WTC11 (cell line): Measurements from ENCODE around the gene ANKK1. TPM values are rescaled to one million over a fixed set of nuclear protein-coding genes. Genes with fewer than 3 reads are reported as not detected.

Experiments used
- ATAC-seq: fragments of 200-7000 bp; cut with Tn5 transposase; 2 replicates; pipeline ENCODE4 v1.10.0; 2021; ENCODE audit warnings: mild to moderate bottlenecking, moderate library complexity
- CTCF ChIA-PET: fragments of 300-600 bp; sonication (Branson Sonifier 250); formaldehyde crosslinking; loops from one replicate; lab custom pipeline; 2021; ENCODE audit warnings: antibody characterized with exemption; lab: Charles Lee
- POLR2A ChIA-PET: fragments of 350-600 bp; sonication (Branson Sonifier 250); formaldehyde crosslinking; loops from one replicate; lab custom pipeline; 2021; ENCODE audit warnings: antibody characterized with exemption; lab: Charles Lee
- DNase-seq: peaks from one replicate; pipeline ENCODE4 v3.0.0; 2021; ENCODE audit warnings: low spot score
- H3K27ac Mint-ChIP-seq: 2 replicates; pipeline ENCODE4 v1.8.0; 2021; ENCODE audit warnings: mixed read lengths
- H3K27me3 Mint-ChIP-seq: 2 replicates; pipeline ENCODE4 v1.8.0; 2021; ENCODE audit warnings: low read depth, mild to moderate bottlenecking, moderate library complexity, mixed read lengths
- H3K36me3 Mint-ChIP-seq: 2 replicates; pipeline ENCODE4 v1.8.0; 2021; ENCODE audit warnings: mixed read lengths
- H3K4me1 Mint-ChIP-seq: 2 replicates; pipeline ENCODE4 v1.8.0; 2022; ENCODE audit warnings: mixed read lengths
- H3K4me3 Mint-ChIP-seq: 2 replicates; pipeline ENCODE4 v1.8.0; 2021; ENCODE audit warnings: mild to moderate bottlenecking, moderate library complexity, mixed read lengths
- H3K9me3 Mint-ChIP-seq: 2 replicates; pipeline ENCODE4 v1.8.0; 2021; ENCODE audit warnings: mixed read lengths
- EMX1 ChIP-seq: fragments of 250-450 bp; sonication (Bioruptor Pico); IDR thresholded peaks from 2 replicates; pipeline ENCODE4 v1.8.0; 2021; ENCODE audit warnings: mild to moderate bottlenecking
- FOXJ3 ChIP-seq: sonication (generic); formaldehyde crosslinking; IDR thresholded peaks from 2 replicates; pipeline ENCODE4 v1.9.0; 2021; ENCODE audit warnings: missing genetic modification reagents, mild to moderate bottlenecking, borderline replicate concordance
- KAT7 ChIP-seq: sonication (generic); formaldehyde crosslinking; IDR thresholded peaks from 2 replicates; pipeline ENCODE4 v1.8.1; 2023; ENCODE audit warnings: missing genetic modification reagents, mild to moderate bottlenecking, borderline replicate concordance
- NR1H2 ChIP-seq: sonication (generic); formaldehyde crosslinking; IDR thresholded peaks from 2 replicates; pipeline ENCODE4 v1.9.0; 2021; ENCODE audit warnings: mild to moderate bottlenecking, moderate library complexity, missing genetic modification reagents
- NR3C1 ChIP-seq: sonication (generic); formaldehyde crosslinking; conservative IDR thresholded peaks from 2 replicates; pipeline ENCODE4 v1.8.1; 2023; ENCODE audit warnings: low read depth, mild to moderate bottlenecking, missing genetic modification reagents
- TP53 ChIP-seq: sonication (generic); formaldehyde crosslinking; IDR thresholded peaks from 2 replicates; pipeline ENCODE4 v1.8.1; 2023; ENCODE audit warnings: mild to moderate bottlenecking, missing genetic modification reagents
- ZNF232 ChIP-seq: sonication (generic); formaldehyde crosslinking; IDR thresholded peaks from 2 replicates; pipeline ENCODE4 v1.8.0; 2022; ENCODE audit warnings: mild to moderate bottlenecking, missing genetic modification reagents
- ZNF263 ChIP-seq: sonication (generic); formaldehyde crosslinking; IDR thresholded peaks from 2 replicates; pipeline ENCODE4 v1.8.1; 2022; ENCODE audit warnings: low read depth, mild to moderate bottlenecking, moderate library complexity, missing genetic modification reagents
- ZNF396 ChIP-seq: fragments of 250-450 bp; sonication (Bioruptor Pico); IDR thresholded peaks from 2 replicates; pipeline ENCODE4 v1.8.0; 2021; ENCODE audit warnings: mild to moderate bottlenecking, moderate library complexity, borderline replicate concordance
- total RNA-seq: library from RNA; stranded (reverse); gene quantifications from 3 replicates; pipeline ENCODE4 v1.2.3, GENCODE V29; 2021
- TF ChIP-seq, protein P1 (sequence below): sonication (generic); formaldehyde crosslinking; IDR thresholded peaks from 2 replicates; pipeline ENCODE4 v1.8.0; 2023; ENCODE audit warnings: mild to moderate bottlenecking, missing genetic modification reagents
- TF ChIP-seq, protein P2 (sequence below): fragments of 250-450 bp; sonication (Bioruptor Pico); conservative IDR thresholded peaks from 2 replicates; pipeline ENCODE4 v1.9.0; 2021; ENCODE audit warnings: mild to moderate bottlenecking
- TF ChIP-seq, protein P3 (sequence below): fragments of 250-450 bp; sonication (Bioruptor Pico); IDR thresholded peaks from 2 replicates; pipeline ENCODE4 v1.9.0; 2021; ENCODE audit warnings: mild to moderate bottlenecking
- TF ChIP-seq, protein P4 (sequence below): sonication (generic); formaldehyde crosslinking; IDR thresholded peaks from 2 replicates; pipeline ENCODE4 v1.8.1; 2022; ENCODE audit warnings: missing genetic modification reagents, borderline replicate concordance
- TF ChIP-seq, protein P5 (sequence below): sonication (generic); formaldehyde crosslinking; IDR thresholded peaks from 2 replicates; pipeline ENCODE4 v1.8.1; 2023; ENCODE audit warnings: mild to moderate bottlenecking, missing genetic modification reagents, borderline replicate concordance
- TF ChIP-seq, protein P6 (sequence below): sonication (generic); formaldehyde crosslinking; IDR thresholded peaks from 2 replicates; pipeline ENCODE4 v1.8.0; 2022; ENCODE audit warnings: mild to moderate bottlenecking, missing genetic modification reagents
- TF ChIP-seq, protein P7 (sequence below): sonication (generic); formaldehyde crosslinking; conservative IDR thresholded peaks from 2 replicates; pipeline ENCODE4 v1.8.1; 2023; ENCODE audit warnings: mild to moderate bottlenecking, low read depth, missing genetic modification reagents, moderate library complexity

ANKK1 gene
- total RNA-seq, 1 experiment from 2014 or later, result 0.15 TPM

DNA sequence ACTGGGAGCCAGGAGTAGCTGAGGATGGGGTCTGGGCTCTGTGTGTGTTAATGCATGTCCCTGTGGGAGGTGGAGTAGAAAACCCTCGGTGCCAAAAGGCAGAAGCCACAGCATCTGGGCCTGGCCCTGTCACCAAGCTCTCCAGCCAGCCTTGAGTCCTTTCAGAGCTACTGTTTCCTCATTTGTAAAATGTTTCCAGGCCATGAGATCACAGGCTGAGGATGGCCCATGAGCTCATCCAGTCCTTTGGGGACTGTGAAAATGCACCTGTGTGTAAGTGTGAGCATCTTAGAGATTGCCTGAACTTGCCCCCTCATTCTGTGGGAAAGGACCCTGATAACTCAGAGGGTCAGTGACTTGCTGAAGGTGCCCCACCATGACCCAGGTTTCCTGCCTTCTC lies 9.1 kb downstream of the ANKK1 start:
- CTCF ChIA-PET, result no interaction called here
- no peak overlapping the region for H3K4me3 Mint-ChIP-seq
- no peak for TF ChIP-seq ZNF232
- TF ChIP-seq EMX1, result no peak
- TF ChIP-seq ZNF396 (CRISPR knock-in tag), result no peak
- TF ChIP-seq, protein P1, sequence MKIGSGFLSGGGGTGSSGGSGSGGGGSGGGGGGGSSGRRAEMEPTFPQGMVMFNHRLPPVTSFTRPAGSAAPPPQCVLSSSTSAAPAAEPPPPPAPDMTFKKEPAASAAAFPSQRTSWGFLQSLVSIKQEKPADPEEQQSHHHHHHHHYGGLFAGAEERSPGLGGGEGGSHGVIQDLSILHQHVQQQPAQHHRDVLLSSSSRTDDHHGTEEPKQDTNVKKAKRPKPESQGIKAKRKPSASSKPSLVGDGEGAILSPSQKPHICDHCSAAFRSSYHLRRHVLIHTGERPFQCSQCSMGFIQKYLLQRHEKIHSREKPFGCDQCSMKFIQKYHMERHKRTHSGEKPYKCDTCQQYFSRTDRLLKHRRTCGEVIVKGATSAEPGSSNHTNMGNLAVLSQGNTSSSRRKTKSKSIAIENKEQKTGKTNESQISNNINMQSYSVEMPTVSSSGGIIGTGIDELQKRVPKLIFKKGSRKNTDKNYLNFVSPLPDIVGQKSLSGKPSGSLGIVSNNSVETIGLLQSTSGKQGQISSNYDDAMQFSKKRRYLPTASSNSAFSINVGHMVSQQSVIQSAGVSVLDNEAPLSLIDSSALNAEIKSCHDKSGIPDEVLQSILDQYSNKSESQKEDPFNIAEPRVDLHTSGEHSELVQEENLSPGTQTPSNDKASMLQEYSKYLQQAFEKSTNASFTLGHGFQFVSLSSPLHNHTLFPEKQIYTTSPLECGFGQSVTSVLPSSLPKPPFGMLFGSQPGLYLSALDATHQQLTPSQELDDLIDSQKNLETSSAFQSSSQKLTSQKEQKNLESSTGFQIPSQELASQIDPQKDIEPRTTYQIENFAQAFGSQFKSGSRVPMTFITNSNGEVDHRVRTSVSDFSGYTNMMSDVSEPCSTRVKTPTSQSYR (CRISPR knock-in tag), result no peak
- TF ChIP-seq, protein P2, sequence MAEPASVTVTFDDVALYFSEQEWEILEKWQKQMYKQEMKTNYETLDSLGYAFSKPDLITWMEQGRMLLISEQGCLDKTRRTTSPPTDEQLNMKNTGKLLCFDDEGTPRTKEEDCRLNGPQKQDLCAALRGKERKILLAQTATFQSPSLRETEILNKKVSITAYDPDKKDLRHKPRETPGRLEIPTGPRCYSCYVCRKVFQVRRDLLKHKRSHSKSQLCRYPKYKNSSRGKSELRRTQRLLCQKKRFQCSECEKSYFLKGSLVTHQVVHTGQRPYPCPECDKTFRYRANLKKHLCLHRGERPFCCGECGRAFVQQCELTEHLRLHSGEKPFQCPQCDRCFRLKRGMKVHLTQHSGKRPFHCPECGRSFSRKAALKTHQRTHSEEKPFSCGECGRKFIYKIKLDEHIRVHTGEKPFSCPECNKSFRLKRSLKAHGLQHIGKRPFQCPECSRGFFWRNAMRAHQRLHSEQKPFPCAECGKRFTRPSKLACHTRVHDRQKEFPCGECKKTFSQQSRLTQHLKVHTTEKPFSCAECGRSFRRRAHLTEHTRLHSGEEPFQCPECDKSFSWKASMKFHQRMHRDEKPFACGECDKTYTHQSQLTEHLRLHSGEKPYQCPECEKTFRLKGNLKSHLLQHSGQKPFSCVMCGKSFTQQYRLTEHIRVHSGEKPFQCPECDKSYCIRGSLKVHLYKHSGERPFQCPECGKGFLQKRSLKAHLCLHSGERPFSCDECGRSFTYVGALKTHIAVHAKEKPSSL (CRISPR knock-in tag), result no peak
- TF ChIP-seq, protein P3, sequence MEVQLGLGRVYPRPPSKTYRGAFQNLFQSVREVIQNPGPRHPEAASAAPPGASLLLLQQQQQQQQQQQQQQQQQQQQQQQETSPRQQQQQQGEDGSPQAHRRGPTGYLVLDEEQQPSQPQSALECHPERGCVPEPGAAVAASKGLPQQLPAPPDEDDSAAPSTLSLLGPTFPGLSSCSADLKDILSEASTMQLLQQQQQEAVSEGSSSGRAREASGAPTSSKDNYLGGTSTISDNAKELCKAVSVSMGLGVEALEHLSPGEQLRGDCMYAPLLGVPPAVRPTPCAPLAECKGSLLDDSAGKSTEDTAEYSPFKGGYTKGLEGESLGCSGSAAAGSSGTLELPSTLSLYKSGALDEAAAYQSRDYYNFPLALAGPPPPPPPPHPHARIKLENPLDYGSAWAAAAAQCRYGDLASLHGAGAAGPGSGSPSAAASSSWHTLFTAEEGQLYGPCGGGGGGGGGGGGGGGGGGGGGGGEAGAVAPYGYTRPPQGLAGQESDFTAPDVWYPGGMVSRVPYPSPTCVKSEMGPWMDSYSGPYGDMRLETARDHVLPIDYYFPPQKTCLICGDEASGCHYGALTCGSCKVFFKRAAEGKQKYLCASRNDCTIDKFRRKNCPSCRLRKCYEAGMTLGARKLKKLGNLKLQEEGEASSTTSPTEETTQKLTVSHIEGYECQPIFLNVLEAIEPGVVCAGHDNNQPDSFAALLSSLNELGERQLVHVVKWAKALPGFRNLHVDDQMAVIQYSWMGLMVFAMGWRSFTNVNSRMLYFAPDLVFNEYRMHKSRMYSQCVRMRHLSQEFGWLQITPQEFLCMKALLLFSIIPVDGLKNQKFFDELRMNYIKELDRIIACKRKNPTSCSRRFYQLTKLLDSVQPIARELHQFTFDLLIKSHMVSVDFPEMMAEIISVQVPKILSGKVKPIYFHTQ, result no peak
- TF ChIP-seq TP53, result no peak
- TF ChIP-seq, protein P4, sequence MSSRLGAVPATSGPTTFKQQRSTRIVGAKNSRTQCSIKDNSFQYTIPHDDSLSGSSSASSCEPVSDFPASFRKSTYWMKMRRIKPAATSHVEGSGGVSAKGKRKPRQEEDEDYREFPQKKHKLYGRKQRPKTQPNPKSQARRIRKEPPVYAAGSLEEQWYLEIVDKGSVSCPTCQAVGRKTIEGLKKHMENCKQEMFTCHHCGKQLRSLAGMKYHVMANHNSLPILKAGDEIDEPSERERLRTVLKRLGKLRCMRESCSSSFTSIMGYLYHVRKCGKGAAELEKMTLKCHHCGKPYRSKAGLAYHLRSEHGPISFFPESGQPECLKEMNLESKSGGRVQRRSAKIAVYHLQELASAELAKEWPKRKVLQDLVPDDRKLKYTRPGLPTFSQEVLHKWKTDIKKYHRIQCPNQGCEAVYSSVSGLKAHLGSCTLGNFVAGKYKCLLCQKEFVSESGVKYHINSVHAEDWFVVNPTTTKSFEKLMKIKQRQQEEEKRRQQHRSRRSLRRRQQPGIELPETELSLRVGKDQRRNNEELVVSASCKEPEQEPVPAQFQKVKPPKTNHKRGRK (CRISPR knock-in tag), result no peak
- TF ChIP-seq, protein P5, sequence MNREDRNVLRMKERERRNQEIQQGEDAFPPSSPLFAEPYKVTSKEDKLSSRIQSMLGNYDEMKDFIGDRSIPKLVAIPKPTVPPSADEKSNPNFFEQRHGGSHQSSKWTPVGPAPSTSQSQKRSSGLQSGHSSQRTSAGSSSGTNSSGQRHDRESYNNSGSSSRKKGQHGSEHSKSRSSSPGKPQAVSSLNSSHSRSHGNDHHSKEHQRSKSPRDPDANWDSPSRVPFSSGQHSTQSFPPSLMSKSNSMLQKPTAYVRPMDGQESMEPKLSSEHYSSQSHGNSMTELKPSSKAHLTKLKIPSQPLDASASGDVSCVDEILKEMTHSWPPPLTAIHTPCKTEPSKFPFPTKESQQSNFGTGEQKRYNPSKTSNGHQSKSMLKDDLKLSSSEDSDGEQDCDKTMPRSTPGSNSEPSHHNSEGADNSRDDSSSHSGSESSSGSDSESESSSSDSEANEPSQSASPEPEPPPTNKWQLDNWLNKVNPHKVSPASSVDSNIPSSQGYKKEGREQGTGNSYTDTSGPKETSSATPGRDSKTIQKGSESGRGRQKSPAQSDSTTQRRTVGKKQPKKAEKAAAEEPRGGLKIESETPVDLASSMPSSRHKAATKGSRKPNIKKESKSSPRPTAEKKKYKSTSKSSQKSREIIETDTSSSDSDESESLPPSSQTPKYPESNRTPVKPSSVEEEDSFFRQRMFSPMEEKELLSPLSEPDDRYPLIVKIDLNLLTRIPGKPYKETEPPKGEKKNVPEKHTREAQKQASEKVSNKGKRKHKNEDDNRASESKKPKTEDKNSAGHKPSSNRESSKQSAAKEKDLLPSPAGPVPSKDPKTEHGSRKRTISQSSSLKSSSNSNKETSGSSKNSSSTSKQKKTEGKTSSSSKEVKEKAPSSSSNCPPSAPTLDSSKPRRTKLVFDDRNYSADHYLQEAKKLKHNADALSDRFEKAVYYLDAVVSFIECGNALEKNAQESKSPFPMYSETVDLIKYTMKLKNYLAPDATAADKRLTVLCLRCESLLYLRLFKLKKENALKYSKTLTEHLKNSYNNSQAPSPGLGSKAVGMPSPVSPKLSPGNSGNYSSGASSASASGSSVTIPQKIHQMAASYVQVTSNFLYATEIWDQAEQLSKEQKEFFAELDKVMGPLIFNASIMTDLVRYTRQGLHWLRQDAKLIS, result no peak
- no peak for TF ChIP-seq NR1H2 (CRISPR knock-in tag)
- TF ChIP-seq KAT7, result no peak
- TF ChIP-seq, all 79 proteins: peak for 0
- Mint-ChIP-seq H3K27me3 (no peaks in the 10 kb centered on the region; the same call in none of the 2 replicates), H3K9me3 (no peaks in the 10 kb centered on the region), H3K36me3 (no peaks in the 10 kb centered on the region), H3K27ac (no peak overlapping the region), H3K4me1 (no peaks in the 10 kb centered on the region)
- POLR2A ChIA-PET, result no interaction called here
- ATAC-seq (no peak), DNase-seq (no peak)

DNA sequence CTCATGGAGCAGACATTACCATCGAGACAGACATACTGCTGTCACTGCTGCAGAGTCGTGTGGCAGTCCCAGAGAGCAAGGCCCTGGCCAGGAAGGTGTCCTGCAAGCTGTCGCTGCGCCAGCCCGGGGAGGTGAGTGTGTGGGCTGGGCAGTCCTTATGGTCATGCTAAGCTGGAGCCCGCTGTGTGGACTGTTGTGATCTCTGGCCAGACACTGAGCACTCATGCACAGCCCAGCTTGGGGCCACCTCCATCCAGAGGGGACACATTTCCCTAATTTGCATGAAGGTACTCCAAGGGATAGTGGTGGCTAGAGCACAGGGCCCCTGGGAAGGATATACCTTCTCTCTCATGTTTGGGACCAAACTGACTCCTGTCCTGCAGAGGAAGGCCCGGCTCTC lies 9.6 kb downstream of the ANKK1 start:
- no peaks in the 10 kb centered on the region for H3K9me3 Mint-ChIP-seq
- ChIA-PET CTCF (interaction anchor here (1.2 kb wide), 1 partner anchor 60 kb away, joined by 3 read pairs; no protein-coding TSS in a partner anchor), POLR2A (no interaction called here)
- no peaks in the 10 kb centered on the region for H3K36me3 Mint-ChIP-seq
- ATAC-seq (no peak), DNase-seq (no peak)
- H3K4me1 Mint-ChIP-seq, result no peaks in the 10 kb centered on the region
- H3K27ac Mint-ChIP-seq, result no peak overlapping the region
- no peaks in the 10 kb centered on the region; the same call in none of the 2 replicates for H3K27me3 Mint-ChIP-seq
- no peak overlapping the region for H3K4me3 Mint-ChIP-seq
- TF ChIP-seq FOXJ3 (CRISPR knock-in tag) (no peak), NR3C1 (no peak), ZNF263 (CRISPR knock-in tag) (no peak)
- TF ChIP-seq, protein P6, sequence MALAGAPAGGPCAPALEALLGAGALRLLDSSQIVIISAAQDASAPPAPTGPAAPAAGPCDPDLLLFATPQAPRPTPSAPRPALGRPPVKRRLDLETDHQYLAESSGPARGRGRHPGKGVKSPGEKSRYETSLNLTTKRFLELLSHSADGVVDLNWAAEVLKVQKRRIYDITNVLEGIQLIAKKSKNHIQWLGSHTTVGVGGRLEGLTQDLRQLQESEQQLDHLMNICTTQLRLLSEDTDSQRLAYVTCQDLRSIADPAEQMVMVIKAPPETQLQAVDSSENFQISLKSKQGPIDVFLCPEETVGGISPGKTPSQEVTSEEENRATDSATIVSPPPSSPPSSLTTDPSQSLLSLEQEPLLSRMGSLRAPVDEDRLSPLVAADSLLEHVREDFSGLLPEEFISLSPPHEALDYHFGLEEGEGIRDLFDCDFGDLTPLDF (CRISPR knock-in tag), result no peak
- TF ChIP-seq, protein P7, sequence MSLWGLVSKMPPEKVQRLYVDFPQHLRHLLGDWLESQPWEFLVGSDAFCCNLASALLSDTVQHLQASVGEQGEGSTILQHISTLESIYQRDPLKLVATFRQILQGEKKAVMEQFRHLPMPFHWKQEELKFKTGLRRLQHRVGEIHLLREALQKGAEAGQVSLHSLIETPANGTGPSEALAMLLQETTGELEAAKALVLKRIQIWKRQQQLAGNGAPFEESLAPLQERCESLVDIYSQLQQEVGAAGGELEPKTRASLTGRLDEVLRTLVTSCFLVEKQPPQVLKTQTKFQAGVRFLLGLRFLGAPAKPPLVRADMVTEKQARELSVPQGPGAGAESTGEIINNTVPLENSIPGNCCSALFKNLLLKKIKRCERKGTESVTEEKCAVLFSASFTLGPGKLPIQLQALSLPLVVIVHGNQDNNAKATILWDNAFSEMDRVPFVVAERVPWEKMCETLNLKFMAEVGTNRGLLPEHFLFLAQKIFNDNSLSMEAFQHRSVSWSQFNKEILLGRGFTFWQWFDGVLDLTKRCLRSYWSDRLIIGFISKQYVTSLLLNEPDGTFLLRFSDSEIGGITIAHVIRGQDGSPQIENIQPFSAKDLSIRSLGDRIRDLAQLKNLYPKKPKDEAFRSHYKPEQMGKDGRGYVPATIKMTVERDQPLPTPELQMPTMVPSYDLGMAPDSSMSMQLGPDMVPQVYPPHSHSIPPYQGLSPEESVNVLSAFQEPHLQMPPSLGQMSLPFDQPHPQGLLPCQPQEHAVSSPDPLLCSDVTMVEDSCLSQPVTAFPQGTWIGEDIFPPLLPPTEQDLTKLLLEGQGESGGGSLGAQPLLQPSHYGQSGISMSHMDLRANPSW (CRISPR knock-in tag), result no peak
